ENCODE data around the gene FAM221B. TPM values are rescaled to one million over a fixed set of nuclear protein-coding genes. Genes with fewer than 3 reads are reported as not detected.

The FAM221B gene
- total RNA-seq, 6 donors from 2014 or later = 0.10 to 0.15 TPM; not detected in 4

DNA sequence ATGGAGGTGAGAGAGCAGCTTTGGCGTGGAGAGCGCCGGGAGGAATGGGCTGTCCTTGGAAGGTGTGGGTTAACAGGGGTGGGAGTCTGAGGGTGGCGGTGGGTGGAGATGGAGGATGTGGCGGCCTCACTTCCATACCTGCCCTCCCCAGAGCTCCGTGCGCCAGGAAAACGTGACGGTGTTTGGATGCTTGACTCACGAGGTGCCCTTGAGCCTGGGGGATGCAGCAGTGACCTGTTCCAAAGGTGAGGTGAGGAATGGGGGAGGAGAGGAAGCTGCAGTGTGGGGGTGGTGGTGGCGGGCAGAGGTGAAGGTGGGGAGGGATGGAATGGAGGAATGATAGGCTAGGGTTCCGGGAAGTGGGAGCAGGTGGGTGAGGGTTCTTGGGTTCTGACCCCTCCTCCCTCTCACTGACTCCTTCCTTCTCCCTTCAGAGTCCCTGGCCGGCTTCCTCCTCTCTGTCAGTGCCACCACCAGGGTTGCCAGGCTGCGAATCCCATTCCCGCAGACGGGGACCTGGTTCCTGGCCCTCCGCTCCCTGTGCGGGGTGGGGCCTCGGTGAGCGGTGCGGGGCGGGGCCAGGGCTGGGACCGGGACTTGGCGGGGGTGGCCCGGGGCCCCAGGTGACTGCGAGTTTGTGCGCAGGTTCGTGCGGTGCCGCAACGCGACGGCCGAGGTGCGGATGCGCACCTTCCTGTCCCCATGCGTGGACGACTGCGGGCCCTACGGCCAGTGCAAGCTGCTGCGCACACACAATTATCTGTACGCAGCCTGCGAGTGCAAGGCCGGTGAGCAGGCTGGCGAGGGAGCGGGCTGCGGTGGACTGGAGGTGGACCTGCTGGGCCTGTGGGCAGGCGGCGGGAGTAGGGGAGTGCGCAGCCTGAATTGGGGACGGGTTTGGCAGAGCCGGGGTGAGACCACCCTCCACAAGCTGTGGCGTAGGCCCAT lies 17.6 kb upstream of the FAM221B start:
- peak in 1 of 2 donors; percentile 88 for DNase-seq
- Histone ChIP-seq H3K4me3 (peak overlapping the region in 3 of 4 donors; percentile 2 to 30 (median 27)), H3K27ac (peak overlapping the region; percentile 28 to 67 (median 54))

GRCh38 chr9:35844628-35845270 lies 16.2 kb upstream of the FAM221B start:
- DNase-seq (peak in 1 of 2 donors; percentile 76), ATAC-seq (ENCODE audit: low FRiP score in 2 of 2) (peak; percentile 76 to 82)
- 28 to 30% methylated on average over 7 of the region's 7 CpGs for WGBS, 2 donors

More for the DNA sequence above, 17.6 kb upstream of the FAM221B start:
- no peaks in the 10 kb centered on the region for H3K9me3 ChIP-seq
- WGBS, 2 donors = 57 to 66% methylated on average over 25 to 53 of the region's 53 CpGs
- no peak for TF ChIP-seq POLR2AphosphoS5 (IDR thresholded peaks at IDR 0.05)
- no peak for ATAC-seq (ENCODE audit: low FRiP score in 2 of 2)
- H3K4me1 ChIP-seq = peaks cover 27 to 42% (median 28%) of the 10 kb centered on the region in 4 donors
- H3K36me3 ChIP-seq = peaks cover 0 to 12% (median 0%) of the 10 kb centered on the region in 4 donors
- no peaks in the 10 kb centered on the region for H3K27me3 ChIP-seq

GRCh38 chr9:35842795-35843194 lies 14.3 kb upstream of the FAM221B start:
- no peak for DNase-seq
- ATAC-seq (ENCODE audit: low FRiP score in 2 of 2) = no peak
- Histone ChIP-seq H3K9me3 (no peaks in the 10 kb centered on the region), H3K27me3 (no peaks in the 10 kb centered on the region), H3K4me3 (no peak overlapping the region), H3K36me3 (peaks cover 0 to 12% (median 0%) of the 10 kb centered on the region in 4 donors), H3K27ac (no peak overlapping the region), H3K4me1 (peaks cover 27 to 42% (median 28%) of the 10 kb centered on the region in 4 donors)
- 54 to 76% methylated on average over 3 of the region's 3 CpGs for WGBS, 2 donors
- TF ChIP-seq POLR2A (IDR thresholded peaks at IDR 0.05) (no peak), EP300 (IDR thresholded peaks at IDR 0.05) (no peak), POLR2AphosphoS5 (IDR thresholded peaks at IDR 0.05) (no peak)
- TF ChIP-seq, protein P1, sequence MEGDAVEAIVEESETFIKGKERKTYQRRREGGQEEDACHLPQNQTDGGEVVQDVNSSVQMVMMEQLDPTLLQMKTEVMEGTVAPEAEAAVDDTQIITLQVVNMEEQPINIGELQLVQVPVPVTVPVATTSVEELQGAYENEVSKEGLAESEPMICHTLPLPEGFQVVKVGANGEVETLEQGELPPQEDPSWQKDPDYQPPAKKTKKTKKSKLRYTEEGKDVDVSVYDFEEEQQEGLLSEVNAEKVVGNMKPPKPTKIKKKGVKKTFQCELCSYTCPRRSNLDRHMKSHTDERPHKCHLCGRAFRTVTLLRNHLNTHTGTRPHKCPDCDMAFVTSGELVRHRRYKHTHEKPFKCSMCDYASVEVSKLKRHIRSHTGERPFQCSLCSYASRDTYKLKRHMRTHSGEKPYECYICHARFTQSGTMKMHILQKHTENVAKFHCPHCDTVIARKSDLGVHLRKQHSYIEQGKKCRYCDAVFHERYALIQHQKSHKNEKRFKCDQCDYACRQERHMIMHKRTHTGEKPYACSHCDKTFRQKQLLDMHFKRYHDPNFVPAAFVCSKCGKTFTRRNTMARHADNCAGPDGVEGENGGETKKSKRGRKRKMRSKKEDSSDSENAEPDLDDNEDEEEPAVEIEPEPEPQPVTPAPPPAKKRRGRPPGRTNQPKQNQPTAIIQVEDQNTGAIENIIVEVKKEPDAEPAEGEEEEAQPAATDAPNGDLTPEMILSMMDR (IDR thresholded peaks at IDR 0.05) = no peak

More at GRCh38 chr9:35844628-35845270, 16.2 kb upstream of the FAM221B start:
- peak overlapping the region; percentile 28 to 67 (median 54) for H3K27ac ChIP-seq
- H3K27me3 ChIP-seq = no peaks in the 10 kb centered on the region
- H3K9me3 ChIP-seq = no peaks in the 10 kb centered on the region
- peaks cover 27 to 42% (median 28%) of the 10 kb centered on the region in 4 donors for H3K4me1 ChIP-seq
- H3K4me3 ChIP-seq = no peak overlapping the region
- H3K36me3 ChIP-seq = peaks cover 0 to 12% (median 0%) of the 10 kb centered on the region in 4 donors
- no peak for TF ChIP-seq EP300 (IDR thresholded peaks at IDR 0.05)
- TF ChIP-seq POLR2AphosphoS5 (IDR thresholded peaks at IDR 0.05) = peak in 1 of 2 donors; percentile 51

- ATAC-seq (ENCODE audit: low FRiP score in 2 of 2) = no peak
- Histone ChIP-seq H3K9me3 (no peaks in the 10 kb centered on the region), H3K27ac (no peak overlapping the region), H3K4me1 (peaks cover 27 to 42% (median 28%) of the 10 kb centered on the region in 4 donors), H3K36me3 (peaks cover 0 to 9% (median 0%) of the 10 kb centered on the region in 4 donors), H3K4me3 (no peak overlapping the region), H3K27me3 (no peaks in the 10 kb centered on the region)
- no peak for TF ChIP-seq POLR2A (IDR thresholded peaks at IDR 0.05)
- TF ChIP-seq, protein P1 (IDR thresholded peaks at IDR 0.05) = no peak
- no peak for TF ChIP-seq EP300 (IDR thresholded peaks at IDR 0.05)
- no peak for TF ChIP-seq POLR2AphosphoS5 (IDR thresholded peaks at IDR 0.05)
- peak in 1 of 2 donors; percentile 63 for DNase-seq
- 94 to 96% methylated on average over 7 to 17 of the region's 17 CpGs for WGBS, 2 donors
Observed at GRCh38 chr9:35842020-35842745, 13.7 kb upstream of the FAM221B start.

- ATAC-seq (ENCODE audit: low FRiP score in 2 of 2) (no peak), DNase-seq (peak in 1 of 2 donors; percentile 34)
- Histone ChIP-seq H3K9me3 (no peaks in the 10 kb centered on the region), H3K27ac (no peak overlapping the region), H3K4me3 (no peak overlapping the region), H3K4me1 (peaks cover 27 to 41% (median 28%) of the 10 kb centered on the region in 4 donors), H3K36me3 (peaks cover 0 to 3% (median 0%) of the 10 kb centered on the region in 4 donors), H3K27me3 (no peaks in the 10 kb centered on the region)
- no peak for TF ChIP-seq POLR2AphosphoS5 (IDR thresholded peaks at IDR 0.05)
- whole genome bisulfite sequencing, 2 donors = 50 to 83% methylated on average over 2 to 5 of the region's 5 CpGs
Observed at GRCh38 chr9:35841645-35841900, 13.0 kb upstream of the FAM221B start.

All from upper lobe of left lung (tissue), 6 donors.